Measurements from ENCODE around the gene HDAC7.

- TF ChIP-seq CSRNP3 (CRISPR knock-in tag; IDR thresholded peaks at IDR 0.05) (no peak), ZFP3 (CRISPR knock-in tag; IDR thresholded peaks at IDR 0.05) (no peak), PATZ1 (CRISPR knock-in tag; IDR thresholded peaks at IDR 0.05; ENCODE audit: borderline replicate concordance) (no peak), TOX (CRISPR knock-in tag; IDR thresholded peaks at IDR 0.05; ENCODE audit: borderline replicate concordance) (no peak), CSDC2 (CRISPR knock-in tag; IDR thresholded peaks at IDR 0.05) (no peak), ZNF8 (CRISPR knock-in tag; IDR thresholded peaks at IDR 0.05) (no peak), BACH2 (CRISPR knock-in tag; IDR thresholded peaks at IDR 0.05; ENCODE audit: borderline replicate concordance) (no peak), ZFP30 (CRISPR knock-in tag; IDR thresholded peaks at IDR 0.05) (no peak), CREB5 (CRISPR knock-in tag; IDR thresholded peaks at IDR 0.05; ENCODE audit: low read depth) (no peak), RARB (CRISPR knock-in tag; IDR thresholded peaks at IDR 0.05) (no peak), OSR1 (CRISPR knock-in tag; IDR thresholded peaks at IDR 0.05) (no peak), ARNTL (CRISPR knock-in tag; IDR thresholded peaks at IDR 0.05; ENCODE audit: borderline replicate concordance, low read depth) (no peak), GLIS3 (CRISPR knock-in tag; IDR thresholded peaks at IDR 0.05) (no peak), ISL1 (CRISPR knock-in tag; IDR thresholded peaks at IDR 0.05) (no peak)
Observed at GRCh38 chr12:47785036-47785886, 34.4 kb downstream of the HDAC7 start.
